ENCODE results near the gene DENND4A.
A peak's percentile ranks its signal among the peaks of the same experiment; 100 is the strongest.

The DENND4A gene

DNA sequence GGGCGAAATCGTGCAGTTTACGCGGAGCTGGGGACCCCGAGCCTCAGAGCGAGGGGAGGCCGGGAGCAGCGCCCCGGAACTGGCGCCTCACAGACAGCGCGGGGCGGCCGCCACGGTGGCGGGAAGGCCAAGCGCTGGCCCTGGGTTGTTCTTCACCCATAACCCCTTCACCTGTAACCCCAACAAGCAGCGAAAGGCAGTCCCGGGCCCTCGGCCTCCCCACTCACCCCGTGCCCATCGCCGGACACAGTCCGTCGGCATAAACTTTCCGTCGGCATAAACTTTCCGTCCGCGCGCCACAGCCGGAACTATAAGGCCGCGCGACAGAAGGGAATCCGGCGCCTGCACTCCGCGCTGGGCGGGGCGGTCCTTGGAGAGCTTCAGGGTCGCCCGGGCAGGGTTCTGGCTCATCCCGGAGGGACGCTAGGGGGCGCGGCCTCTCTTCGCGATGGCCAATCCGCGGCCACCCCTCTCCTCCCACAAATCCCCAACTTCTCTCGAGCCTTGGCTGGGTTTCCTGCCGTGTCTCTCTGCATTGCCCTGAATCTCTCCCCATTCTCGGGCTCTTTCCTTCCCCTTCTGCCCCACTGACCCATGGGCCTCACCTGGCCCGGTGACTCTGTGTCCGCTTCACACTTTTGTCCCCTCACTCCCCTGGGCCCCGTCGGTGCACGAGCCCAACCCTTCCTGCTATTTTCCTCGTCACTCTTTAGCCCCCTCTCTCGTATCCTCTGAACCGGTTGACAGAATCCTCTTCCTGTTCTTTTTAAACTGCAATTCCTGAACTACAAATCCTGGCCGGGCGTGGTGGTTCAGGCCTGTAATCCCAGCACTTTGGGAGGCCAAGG, 181.0 kb downstream of the DENND4A start, which contains the start of gene INTS14 (continued):
- TF ChIP-seq, protein P1, sequence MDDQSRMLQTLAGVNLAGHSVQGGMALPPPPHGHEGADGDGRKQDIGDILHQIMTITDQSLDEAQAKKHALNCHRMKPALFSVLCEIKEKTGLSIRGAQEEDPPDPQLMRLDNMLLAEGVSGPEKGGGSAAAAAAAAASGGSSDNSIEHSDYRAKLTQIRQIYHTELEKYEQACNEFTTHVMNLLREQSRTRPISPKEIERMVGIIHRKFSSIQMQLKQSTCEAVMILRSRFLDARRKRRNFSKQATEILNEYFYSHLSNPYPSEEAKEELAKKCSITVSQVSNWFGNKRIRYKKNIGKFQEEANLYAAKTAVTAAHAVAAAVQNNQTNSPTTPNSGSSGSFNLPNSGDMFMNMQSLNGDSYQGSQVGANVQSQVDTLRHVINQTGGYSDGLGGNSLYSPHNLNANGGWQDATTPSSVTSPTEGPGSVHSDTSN (CRISPR knock-in tag; IDR thresholded peaks at IDR 0.05): peak; percentile 96
- TF ChIP-seq SP7 (tag by site-specific recombination; IDR thresholded peaks at IDR 0.05): peak; percentile 98
- TF ChIP-seq ZIC2 (tag by site-specific recombination; IDR thresholded peaks at IDR 0.05): peak; percentile 55; the same call in 1 of the 2 replicates

Data from HEK293 (cell line).